GM19468 (cell line): ENCODE measurements around the gene DDR2.

Source experiments
- ATAC-seq: cut with Tn5 transposase; IDR thresholded peaks from one replicate; pipeline ENCODE4 v1.9.1; 2021; ENCODE audit warnings: mild to moderate bottlenecking, moderate library complexity, moderate number of reproducible peaks; ENCODE audit not compliant: unreplicated experiment; ENCODE audit errors: extremely low read depth

The DDR2 gene

GRCh38 chr1:162667381-162668080 is 35.3 kb downstream of the DDR2 start:
- ATAC-seq: no peak

GRCh38 chr1:162670928-162671663 is 38.8 kb downstream of the DDR2 start:
- ATAC-seq: no peak

- ATAC-seq: no peak
Measured at GRCh38 chr1:162671664-162672410, 39.6 kb downstream of the DDR2 start.

GRCh38 chr1:162672622-162673260 is 40.5 kb downstream of the DDR2 start:
- no peak for ATAC-seq

GRCh38 chr1:162674034-162674608 is 41.9 kb downstream of the DDR2 start:
- no peak for ATAC-seq

- ATAC-seq: no peak
Measured at GRCh38 chr1:162676087-162676486, 43.8 kb downstream of the DDR2 start.

GRCh38 chr1:162676750-162677149 is 44.5 kb downstream of the DDR2 start:
- ATAC-seq: no peak

- no peak for ATAC-seq
Measured at GRCh38 chr1:162677607-162678371, 45.5 kb downstream of the DDR2 start.

- no peak for ATAC-seq
Measured at GRCh38 chr1:162678439-162678838, 46.2 kb downstream of the DDR2 start.

- ATAC-seq: no peak
Measured at GRCh38 chr1:162679298-162679697, 47.0 kb downstream of the DDR2 start.

GRCh38 chr1:162680419-162681121 is 48.3 kb downstream of the DDR2 start:
- ATAC-seq: no peak

GRCh38 chr1:162681122-162681436 is 48.8 kb downstream of the DDR2 start:
- ATAC-seq: no peak

GRCh38 chr1:162682013-162682419 is 49.8 kb downstream of the DDR2 start:
- no peak for ATAC-seq

- ATAC-seq: no peak
Measured at GRCh38 chr1:162687870-162688269, 55.6 kb downstream of the DDR2 start.

GRCh38 chr1:162688521-162688920 is 56.3 kb downstream of the DDR2 start:
- ATAC-seq: no peak

GRCh38 chr1:162688931-162689330 is 56.7 kb downstream of the DDR2 start:
- no peak for ATAC-seq

GRCh38 chr1:162689745-162690671 is 57.7 kb downstream of the DDR2 start:
- no peak for ATAC-seq
